Measurements from ENCODE around the gene G0S2. TPM values are rescaled to one million over a fixed set of nuclear protein-coding genes. Genes with fewer than 3 reads are reported as not detected.

Gene G0S2
- total RNA-seq, 1 donor = 52.2 TPM

GRCh38 chr1:209715314-209715713 is 40.1 kb downstream of the G0S2 start:
- TF ChIP-seq CTCF (IDR thresholded peaks at IDR 0.05; ENCODE audit: insufficient read depth, low read depth, low read length) = no peak
- no peak for DNase-seq (ENCODE audit: low read depth)
- no peak overlapping the region for H3K4me3 ChIP-seq (ENCODE audit: low read depth, low read length)

GRCh38 chr1:209717818-209718217 is 42.6 kb downstream of the G0S2 start:
- no peak for TF ChIP-seq CTCF (IDR thresholded peaks at IDR 0.05; ENCODE audit: insufficient read depth, low read depth, low read length)
- DNase-seq (ENCODE audit: low read depth) = no peak
- H3K4me3 ChIP-seq (ENCODE audit: low read depth, low read length) = no peak overlapping the region

- TF ChIP-seq CTCF (IDR thresholded peaks at IDR 0.05; ENCODE audit: insufficient read depth, low read depth, low read length) = no peak
- DNase-seq (ENCODE audit: low read depth) = peak; percentile 85
- no peak overlapping the region for H3K4me3 ChIP-seq (ENCODE audit: low read depth, low read length)
Observed at GRCh38 chr1:209720326-209720725, 45.1 kb downstream of the G0S2 start.

- TF ChIP-seq CTCF (IDR thresholded peaks at IDR 0.05; ENCODE audit: insufficient read depth, low read depth, low read length) = no peak
- peak; percentile 61 for DNase-seq (ENCODE audit: low read depth)
- no peak overlapping the region for H3K4me3 ChIP-seq (ENCODE audit: low read depth, low read length)
Observed at GRCh38 chr1:209720826-209721225, 45.6 kb downstream of the G0S2 start.

GRCh38 chr1:209721323-209721722 is 46.1 kb downstream of the G0S2 start:
- no peak for DNase-seq (ENCODE audit: low read depth)
- TF ChIP-seq CTCF (IDR thresholded peaks at IDR 0.05; ENCODE audit: insufficient read depth, low read depth, low read length) = no peak
- no peak overlapping the region for H3K4me3 ChIP-seq (ENCODE audit: low read depth, low read length)

- no peak for DNase-seq (ENCODE audit: low read depth)
- TF ChIP-seq CTCF (IDR thresholded peaks at IDR 0.05; ENCODE audit: insufficient read depth, low read depth, low read length) = no peak
- H3K4me3 ChIP-seq (ENCODE audit: low read depth, low read length) = no peak overlapping the region
Observed at GRCh38 chr1:209723265-209723664, 48.1 kb downstream of the G0S2 start.

Data from fibroblast of villous mesenchyme (primary cell).